Heart left ventricle (tissue), 13 donors: ENCODE measurements around the gene FAM89B.

Source experiments
- CTCF ChIP-seq, 12 donors: fragments of 200-600 bp; sonication (generic) in 4 of 12; IDR thresholded peaks; one replicate each; pipeline versions ENCODE4 v1.5.0 to v1.8.0; 2018 to 2022; ENCODE audit warnings: antibody characterized with exemption in 12 of 12, mild to moderate bottlenecking in 5 of 12
- POLR2A ChIP-seq, 2 donors: fragments of 450-650 bp; IDR thresholded peaks; one replicate each; pipeline ENCODE4 v1.6.1; 2017; ENCODE audit warnings: antibody characterized with exemption in 2 of 2, mild to moderate bottlenecking in 2 of 2, moderate library complexity in 2 of 2
- donor health status: ischemic (EF 13 %, LVEDD 7.1; RV severe dilation, severe dysfunction).
- donor health status: DM: no; HTN: yes; CAD: no.
- donor health status: DM: no; HTN: no; CAD: no.
- donor health status: ischemic (EF 25% LVEDD 6.9; RV normal size, moderate dysfunction).
- donor health status: ischemic (EF 25% LVEDD 5.7; RV mildly dilated, moderate dysfunction).
- donor health status: ischemic (EF 35%, LVEDD 5.7; RV mildly dilated, moderate dysfunction).
- donor health status: nonischemic (EF 11% LVEDD 7.7; RV severe dilation, severe dysfunction).
- donor health status: DM: yes; HTN: yes; CAD: no.
- donor health status: PGD.
- donor health status: ischemic (EF 29% LVEDD 5.4; RV normal size, mild dysfunction).
- donor health status: nonischemic (EF 23%, LVEDD 6.1; RV moderate dilation, normal function).

- no peak for TF ChIP-seq CTCF (IDR thresholded peaks at IDR 0.05)
- TF ChIP-seq POLR2A (IDR thresholded peaks at IDR 0.05), result no peak
Observed at GRCh38 chr11:65553301-65554001, 18.9 kb upstream of the FAM89B start.
